COLO829 (cell line): ENCODE results near the gene NAV2.
"Not testable (repeated sequence)": the region's sequence is repeated elsewhere in the genome, so short reads cannot be mapped to it uniquely, and the experiment has no call there.

ENCODE experiments used
- DNase-seq: peaks from one replicate; pipeline ENCODE4 v3.0.0; 2012; ENCODE audit warnings: low spot score

Gene NAV2

GRCh38 chr11:20005747-20006146 is 293.1 kb downstream of the NAV2 start:
- DNase-seq = no peak

GRCh38 chr11:20006618-20007017 is 294.0 kb downstream of the NAV2 start:
- DNase-seq = not testable (repeated sequence)

GRCh38 chr11:20007386-20007785 is 294.7 kb downstream of the NAV2 start:
- DNase-seq = no peak

- DNase-seq = no peak
Observed at GRCh38 chr11:20008190-20008870, 295.7 kb downstream of the NAV2 start.

GRCh38 chr11:20008871-20009644 is 296.4 kb downstream of the NAV2 start:
- DNase-seq = no peak

GRCh38 chr11:20010156-20010850 is 297.7 kb downstream of the NAV2 start:
- no peak for DNase-seq

- no peak for DNase-seq
Observed at GRCh38 chr11:20010851-20011225, 298.2 kb downstream of the NAV2 start.

- no peak for DNase-seq
Observed at GRCh38 chr11:20011307-20011951, 298.8 kb downstream of the NAV2 start.

GRCh38 chr11:20013346-20014066 is 300.9 kb downstream of the NAV2 start:
- no peak for DNase-seq

GRCh38 chr11:20014067-20014402 is 301.4 kb downstream of the NAV2 start:
- DNase-seq = no peak

- no peak for DNase-seq
Observed at GRCh38 chr11:20015101-20015500, 302.5 kb downstream of the NAV2 start.

GRCh38 chr11:20015529-20016427 is 303.1 kb downstream of the NAV2 start:
- no peak for DNase-seq

- no peak for DNase-seq
Observed at GRCh38 chr11:20016526-20016925, 303.9 kb downstream of the NAV2 start.

- DNase-seq = no peak
Observed at GRCh38 chr11:20017320-20017719, 304.7 kb downstream of the NAV2 start.

- no peak for DNase-seq
Observed at GRCh38 chr11:20020198-20020597, 307.6 kb downstream of the NAV2 start.

- DNase-seq = no peak
Observed at GRCh38 chr11:20020716-20021115, 308.1 kb downstream of the NAV2 start.

- DNase-seq = no peak
Observed at GRCh38 chr11:20021212-20021611, 308.6 kb downstream of the NAV2 start.

GRCh38 chr11:20021771-20022362 is 309.2 kb downstream of the NAV2 start:
- no peak for DNase-seq

GRCh38 chr11:20022363-20023081 is 309.9 kb downstream of the NAV2 start:
- DNase-seq = no peak

GRCh38 chr11:20023082-20023426 is 310.4 kb downstream of the NAV2 start:
- no peak for DNase-seq
